Bronchial epithelial cell (primary cell): ENCODE data around the gene SAMD4A. TPM values are rescaled to one million over a fixed set of nuclear protein-coding genes. Genes with fewer than 3 reads are reported as not detected.
A peak's percentile ranks its signal among the peaks of the same experiment; 100 is the strongest.

Experiments used
- DNase-seq: peaks from one replicate; pipeline ENCODE4 v3.0.0-alpha.2; 2010; ENCODE audit warnings: low read depth
- FAIRE-seq: peaks from 2 replicates; lab custom pipeline; 2011; peaks lifted over from hg19 to GRCh38; lab: Jason Lieb, UNC
- H3K27me3 ChIP-seq: 2 replicates; pipeline ENCODE4 v1.5.1; 2011; ENCODE audit warnings: low read length; ENCODE audit not compliant: control insufficient read depth, insufficient read depth
- H3K36me3 ChIP-seq: 2 replicates; pipeline ENCODE4 v1.5.1; 2011; ENCODE audit warnings: low read length; ENCODE audit not compliant: control insufficient read depth, insufficient read depth
- H3K4me3 ChIP-seq: 2 replicates; pipeline ENCODE4 v1.5.1; 2011; ENCODE audit warnings: mild to moderate bottlenecking, low read depth, low read length, control low read depth
- total RNA-seq: library from RNA; depleted of rRNA; stranded (reverse); fragments of >200 nt; gene quantifications from 2 replicates; pipeline ENCODE4 v1.2.1, GENCODE V29; 2014
- TF ChIP-seq, protein P1 (sequence below): IDR thresholded peaks from 2 replicates; pipeline ENCODE4 v1.5.1; 2011; ENCODE audit warnings: mild to moderate bottlenecking, moderate library complexity, low read length, control low read depth, inconsistent platforms; ENCODE audit not compliant: insufficient read depth, severe bottlenecking

The SAMD4A gene
- total RNA-seq, 1 donor from 2014 or later: 13.4 TPM

DNA sequence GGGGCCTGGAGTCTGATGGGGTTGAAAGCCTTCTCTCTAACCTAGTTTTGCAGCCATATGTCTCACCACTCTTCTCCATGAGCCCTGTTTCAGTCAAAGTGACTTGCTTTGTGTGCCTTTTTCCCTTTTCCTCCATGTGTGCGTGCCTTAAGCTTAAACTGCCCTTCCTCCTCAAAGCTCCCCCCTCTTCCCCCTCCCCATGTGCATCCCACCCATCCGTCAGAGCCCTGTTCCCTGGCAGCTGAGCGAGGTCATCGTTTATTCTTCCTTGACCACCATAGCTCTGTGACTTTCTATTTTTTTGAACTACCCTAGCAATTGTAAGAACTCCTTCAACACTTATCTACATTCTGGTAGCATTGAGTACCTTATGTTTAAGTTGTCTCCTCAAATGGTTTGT, 24.9 kb downstream of the SAMD4A start:
- TF ChIP-seq, protein P1, sequence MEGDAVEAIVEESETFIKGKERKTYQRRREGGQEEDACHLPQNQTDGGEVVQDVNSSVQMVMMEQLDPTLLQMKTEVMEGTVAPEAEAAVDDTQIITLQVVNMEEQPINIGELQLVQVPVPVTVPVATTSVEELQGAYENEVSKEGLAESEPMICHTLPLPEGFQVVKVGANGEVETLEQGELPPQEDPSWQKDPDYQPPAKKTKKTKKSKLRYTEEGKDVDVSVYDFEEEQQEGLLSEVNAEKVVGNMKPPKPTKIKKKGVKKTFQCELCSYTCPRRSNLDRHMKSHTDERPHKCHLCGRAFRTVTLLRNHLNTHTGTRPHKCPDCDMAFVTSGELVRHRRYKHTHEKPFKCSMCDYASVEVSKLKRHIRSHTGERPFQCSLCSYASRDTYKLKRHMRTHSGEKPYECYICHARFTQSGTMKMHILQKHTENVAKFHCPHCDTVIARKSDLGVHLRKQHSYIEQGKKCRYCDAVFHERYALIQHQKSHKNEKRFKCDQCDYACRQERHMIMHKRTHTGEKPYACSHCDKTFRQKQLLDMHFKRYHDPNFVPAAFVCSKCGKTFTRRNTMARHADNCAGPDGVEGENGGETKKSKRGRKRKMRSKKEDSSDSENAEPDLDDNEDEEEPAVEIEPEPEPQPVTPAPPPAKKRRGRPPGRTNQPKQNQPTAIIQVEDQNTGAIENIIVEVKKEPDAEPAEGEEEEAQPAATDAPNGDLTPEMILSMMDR: no peak
- Histone ChIP-seq H3K36me3 (no peaks in the 10 kb centered on the region), H3K4me3 (no peak overlapping the region), H3K27me3 (no peaks in the 10 kb centered on the region)
- DNase-seq (no peak), FAIRE-seq (no peak)

DNA sequence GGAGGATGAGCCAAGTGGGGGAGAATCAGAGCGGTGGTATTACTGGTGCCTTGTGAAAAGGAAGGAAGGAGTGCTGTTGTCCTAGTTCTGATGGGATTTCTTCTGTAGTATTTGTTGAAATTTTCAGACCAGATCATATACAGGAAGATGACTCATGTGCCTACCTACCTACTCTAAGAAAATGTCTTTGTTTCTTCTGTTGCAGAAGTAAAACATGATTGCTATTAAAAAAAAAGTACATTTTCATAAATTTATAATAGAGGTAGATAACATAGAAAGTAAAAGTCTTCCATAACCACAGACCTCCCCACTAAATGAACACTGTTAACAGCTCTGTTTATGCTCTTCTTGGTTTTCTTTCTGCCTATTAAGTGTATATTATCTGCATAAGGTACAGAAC, 26.9 kb downstream of the SAMD4A start:
- no peaks in the 10 kb centered on the region for H3K27me3 ChIP-seq
- no peak for FAIRE-seq
- H3K36me3 ChIP-seq: no peaks in the 10 kb centered on the region
- TF ChIP-seq, protein P1: no peak
- DNase-seq: peak; percentile 71
- H3K4me3 ChIP-seq: no peak overlapping the region

GRCh38 chr14:54594537-54594936, 27.6 kb downstream of the SAMD4A start:
- FAIRE-seq: no peak
- Histone ChIP-seq H3K36me3 (no peaks in the 10 kb centered on the region), H3K27me3 (no peaks in the 10 kb centered on the region), H3K4me3 (no peak overlapping the region)
- TF ChIP-seq, protein P1: no peak
- DNase-seq: no peak

DNA sequence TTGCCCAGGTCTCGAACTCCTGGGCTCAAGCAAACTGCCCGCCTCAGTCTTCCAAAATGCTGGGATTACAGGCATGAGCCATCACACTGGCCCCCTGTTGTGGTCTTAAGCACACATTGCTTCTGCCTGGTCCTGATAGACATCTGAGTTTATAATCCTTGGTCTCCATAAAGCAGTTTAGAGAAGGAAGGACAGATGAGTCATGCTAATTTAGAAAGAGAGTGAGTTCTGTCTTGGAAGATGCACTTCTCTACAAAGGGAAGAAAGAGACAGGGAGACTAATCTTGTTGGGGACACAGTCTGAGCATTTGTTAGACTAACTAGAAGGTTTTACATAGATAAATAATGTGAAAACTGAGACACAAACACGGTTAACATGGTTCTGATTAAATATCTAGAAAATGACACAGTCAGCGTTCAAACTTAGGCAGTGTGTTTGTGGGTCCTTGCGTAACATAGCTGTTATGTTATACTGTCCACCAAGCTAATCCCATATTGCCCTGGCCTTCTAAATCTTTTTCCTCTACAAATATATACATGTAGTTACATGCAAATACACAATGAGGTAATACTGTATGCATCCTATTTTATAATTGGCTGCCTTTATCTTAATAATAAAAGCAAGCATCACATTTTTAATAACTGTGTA, 31.0 kb downstream of the SAMD4A start:
- peak; percentile 88 for DNase-seq
- Histone ChIP-seq H3K27me3 (no peaks in the 10 kb centered on the region), H3K36me3 (no peaks in the 10 kb centered on the region), H3K4me3 (no peak overlapping the region)
- no peak for FAIRE-seq
- TF ChIP-seq, protein P1: no peak

DNA sequence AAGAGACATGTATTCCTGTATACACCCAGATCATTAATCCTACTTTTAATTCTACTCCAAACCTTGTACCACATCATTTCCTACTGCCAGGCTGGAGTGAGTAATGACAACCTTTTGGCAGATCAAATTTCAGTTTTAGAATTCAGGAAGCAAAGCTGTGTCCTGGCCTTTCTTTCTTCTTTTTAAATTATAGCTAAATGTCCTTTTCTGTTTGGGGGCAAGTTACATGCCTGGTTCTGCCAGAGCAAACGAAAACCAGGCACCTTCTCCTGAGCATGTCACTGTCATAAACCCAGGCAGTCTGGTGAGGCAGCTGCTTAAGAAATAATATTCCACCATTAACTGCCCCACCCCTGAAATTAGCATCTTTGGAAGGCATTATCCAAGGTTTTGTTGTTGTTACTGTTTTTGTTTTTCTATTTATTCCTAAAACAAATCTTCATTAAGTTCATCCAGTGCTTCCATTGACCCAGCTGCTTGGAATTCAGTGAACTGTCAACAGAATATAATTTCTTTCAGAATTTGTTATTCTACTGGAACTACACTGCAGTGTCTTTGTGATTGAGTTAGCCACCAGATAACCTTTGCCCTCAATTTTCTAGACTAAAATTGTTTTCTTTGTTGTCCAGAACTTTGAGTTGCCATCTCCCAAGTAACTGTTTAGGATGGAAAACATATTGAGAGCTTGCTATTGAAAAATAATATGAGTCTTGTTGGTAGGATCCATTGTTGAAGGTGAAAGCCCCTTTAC, 33.2 kb downstream of the SAMD4A start:
- Histone ChIP-seq H3K36me3 (no peaks in the 10 kb centered on the region), H3K4me3 (no peak overlapping the region), H3K27me3 (no peaks in the 10 kb centered on the region)
- FAIRE-seq: no peak
- DNase-seq: peak; percentile 65
- TF ChIP-seq, protein P1: no peak
